AG09309 (cell line): ENCODE measurements around the gene UGT1A8.
A peak's percentile ranks its signal among the peaks of the same experiment; 100 is the strongest.
"Not testable (repeated sequence)": the region's sequence is repeated elsewhere in the genome, so short reads cannot be mapped to it uniquely, and the experiment has no call there.

Experiments
- DNase-seq: peaks from one replicate; pipeline ENCODE4 v3.0.0-alpha.2; 2010; ENCODE audit warnings: low read depth
- H3K4me3 ChIP-seq: 2 replicates; pipeline ENCODE4 v1.5.1; 2011; ENCODE audit warnings: mild to moderate bottlenecking, low read depth, low read length, moderate library complexity; ENCODE audit not compliant: control insufficient read depth
- CTCF ChIP-seq: IDR thresholded peaks from 2 replicates; pipeline ENCODE4 v1.5.1; 2011; ENCODE audit warnings: mild to moderate bottlenecking, low read depth, low read length, inconsistent platforms; ENCODE audit not compliant: insufficient read depth, control insufficient read depth; ENCODE audit errors: missing control alignments

The UGT1A8 gene

GRCh38 chr2:233691443-233692433 lies 74.3 kb downstream of the UGT1A8 start:
- H3K4me3 ChIP-seq = no peak overlapping the region
- DNase-seq = no peak
- no peak for TF ChIP-seq CTCF

GRCh38 chr2:233692648-233693047 lies 75.2 kb downstream of the UGT1A8 start, which contains the start of gene UGT1A6:
TSS of gene UGT1A6 (plus strand) at chr2:233692890. CDS start at chr2:233693005, 115 bp downstream.
- no peak for TF ChIP-seq CTCF
- no peak within 1 kb of the TSS for H3K4me3 ChIP-seq
- no peak for DNase-seq

GRCh38 chr2:233693963-233694362 lies 76.5 kb downstream of the UGT1A8 start:
- DNase-seq = no peak
- TF ChIP-seq CTCF = no peak
- H3K4me3 ChIP-seq = no peak overlapping the region

- TF ChIP-seq CTCF = no peak
- DNase-seq = no peak
- H3K4me3 ChIP-seq = no peak overlapping the region
Observed at GRCh38 chr2:233698740-233699139, 81.3 kb downstream of the UGT1A8 start.

- no peak for DNase-seq
- no peak for TF ChIP-seq CTCF
- H3K4me3 ChIP-seq = no peak overlapping the region
Observed at GRCh38 chr2:233699424-233700027, 82.1 kb downstream of the UGT1A8 start.

- peak; percentile 96 for DNase-seq
- TF ChIP-seq CTCF = no peak
- no peak overlapping the region for H3K4me3 ChIP-seq
Observed at GRCh38 chr2:233700028-233700635, 82.7 kb downstream of the UGT1A8 start.

GRCh38 chr2:233700842-233701241 lies 83.4 kb downstream of the UGT1A8 start:
- not testable (repeated sequence) for H3K4me3 ChIP-seq, DNase-seq
